ENCODE results near the gene MAP3K10.

GRCh38 chr19:40239415-40240226 lies 48.4 kb downstream of the MAP3K10 start:
- no peak for TF ChIP-seq CTCF (IDR thresholded peaks at IDR 0.05; ENCODE audit: low read depth, low read length)
- no peak for TF ChIP-seq MAX (IDR thresholded peaks at IDR 0.05; ENCODE audit: low read depth, low read length)
- no peak for TF ChIP-seq POLR2A (IDR thresholded peaks at IDR 0.05; ENCODE audit: extremely low read depth, insufficient read length)
- no peak for TF ChIP-seq MYC (IDR thresholded peaks at IDR 0.05; ENCODE audit: low read depth, low read length)

Data from NB4 (cell line).